Tibial nerve (tissue), 4 donors: ENCODE data around the gene ACOXL.

Experiments
- CTCF ChIP-seq, 5 experiments: fragments of 200-600 bp in 3 of 5; fragments of 450-650 bp in 2 of 5; sonication (generic) in 3 of 5; IDR thresholded peaks; one replicate each; pipeline ENCODE4 v1.5.1; 2016 to 2019; ENCODE audit warnings: antibody characterized with exemption in 5 of 5, mild to moderate bottlenecking in 3 of 5, moderate library complexity in 2 of 5
- EP300 ChIP-seq, 2 donors: sonication (generic); formaldehyde crosslinking; IDR thresholded peaks; one replicate each; pipeline ENCODE4 v1.6.1; 2017; ENCODE audit warnings: antibody characterized with exemption in 2 of 2, mild to moderate bottlenecking in 1 of 2
- POLR2A ChIP-seq, 2 donors: fragments of 450-650 bp; IDR thresholded peaks; one replicate each; pipeline ENCODE4 v1.6.1; 2017; ENCODE audit warnings: antibody characterized with exemption in 2 of 2, mild to moderate bottlenecking in 2 of 2, moderate library complexity in 2 of 2

- TF ChIP-seq CTCF (IDR thresholded peaks at IDR 0.05) (no peak), POLR2A (IDR thresholded peaks at IDR 0.05) (no peak), EP300 (IDR thresholded peaks at IDR 0.05) (no peak)
Observed at GRCh38 chr2:110877031-110877827, 144.9 kb downstream of the ACOXL start.
